Measurements from ENCODE around the gene TNNI3K.

DNA sequence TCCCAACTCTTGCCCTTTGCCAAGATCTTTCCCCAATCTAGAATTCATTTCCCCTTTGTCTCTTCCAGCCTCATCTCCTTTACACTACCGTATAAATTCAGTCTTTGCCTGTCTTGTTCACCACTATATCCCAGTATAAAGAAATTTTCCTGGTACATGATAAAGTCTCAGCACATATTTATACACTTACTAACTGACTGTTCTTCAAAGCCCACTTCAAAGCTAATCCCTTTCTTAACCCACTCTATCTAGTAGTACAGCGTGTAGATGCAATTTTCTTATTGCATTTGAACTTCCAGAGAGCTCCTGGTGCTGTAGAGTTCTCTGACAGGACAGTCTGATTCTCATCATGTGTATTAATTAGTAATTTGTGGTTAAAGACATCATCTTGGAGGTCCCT is 199.1 kb downstream of the TNNI3K start:
- TF ChIP-seq, protein P1, sequence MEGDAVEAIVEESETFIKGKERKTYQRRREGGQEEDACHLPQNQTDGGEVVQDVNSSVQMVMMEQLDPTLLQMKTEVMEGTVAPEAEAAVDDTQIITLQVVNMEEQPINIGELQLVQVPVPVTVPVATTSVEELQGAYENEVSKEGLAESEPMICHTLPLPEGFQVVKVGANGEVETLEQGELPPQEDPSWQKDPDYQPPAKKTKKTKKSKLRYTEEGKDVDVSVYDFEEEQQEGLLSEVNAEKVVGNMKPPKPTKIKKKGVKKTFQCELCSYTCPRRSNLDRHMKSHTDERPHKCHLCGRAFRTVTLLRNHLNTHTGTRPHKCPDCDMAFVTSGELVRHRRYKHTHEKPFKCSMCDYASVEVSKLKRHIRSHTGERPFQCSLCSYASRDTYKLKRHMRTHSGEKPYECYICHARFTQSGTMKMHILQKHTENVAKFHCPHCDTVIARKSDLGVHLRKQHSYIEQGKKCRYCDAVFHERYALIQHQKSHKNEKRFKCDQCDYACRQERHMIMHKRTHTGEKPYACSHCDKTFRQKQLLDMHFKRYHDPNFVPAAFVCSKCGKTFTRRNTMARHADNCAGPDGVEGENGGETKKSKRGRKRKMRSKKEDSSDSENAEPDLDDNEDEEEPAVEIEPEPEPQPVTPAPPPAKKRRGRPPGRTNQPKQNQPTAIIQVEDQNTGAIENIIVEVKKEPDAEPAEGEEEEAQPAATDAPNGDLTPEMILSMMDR (conservative IDR thresholded peaks at IDR 0.05; ENCODE audit: low read depth, low read length) = no peak
- TF ChIP-seq EZH2 (IDR thresholded peaks at IDR 0.05; ENCODE audit: borderline replicate concordance, low read depth, low read length, poor library complexity, severe bottlenecking) = no peak
